Endothelial cell (in vitro differentiated cells): ENCODE results near the gene RWDD3. TPM values are rescaled to one million over a fixed set of nuclear protein-coding genes. Genes with fewer than 3 reads are reported as not detected.

Experiments
- DNase-seq: peaks from one replicate; pipeline ENCODE4 v3.0.0; 2021; ENCODE audit warnings: low spot score
- H3K27ac Mint-ChIP-seq: one replicate; pipeline ENCODE4 v1.8.0; 2021; ENCODE audit warnings: mixed read lengths, inconsistent platforms; ENCODE audit not compliant: unreplicated experiment
- H3K27me3 Mint-ChIP-seq: one replicate; pipeline ENCODE4 v1.8.0; 2021; ENCODE audit warnings: mild to moderate bottlenecking, moderate library complexity, mixed read lengths, inconsistent platforms; ENCODE audit not compliant: unreplicated experiment
- H3K36me3 Mint-ChIP-seq: one replicate; pipeline ENCODE4 v1.8.0; 2021; ENCODE audit warnings: mild to moderate bottlenecking, low read depth, mixed read lengths, inconsistent platforms; ENCODE audit not compliant: unreplicated experiment
- H3K4me1 Mint-ChIP-seq: one replicate; pipeline ENCODE4 v1.8.0; 2021; ENCODE audit warnings: mild to moderate bottlenecking, mixed read lengths, inconsistent platforms; ENCODE audit not compliant: unreplicated experiment
- H3K4me3 Mint-ChIP-seq: one replicate; pipeline ENCODE4 v1.8.0; 2021; ENCODE audit warnings: mild to moderate bottlenecking, mixed read lengths, inconsistent platforms; ENCODE audit not compliant: unreplicated experiment
- H3K9me3 Mint-ChIP-seq: one replicate; pipeline ENCODE4 v1.8.0; 2021; ENCODE audit warnings: mixed read lengths, inconsistent platforms; ENCODE audit not compliant: unreplicated experiment
- total RNA-seq: library from RNA; stranded (reverse); fragmentation: NEBNext Ultra II Directional; extraction: Animal tissue kit (Norgen Biotek cat#: 25700); gene quantifications from one replicate; pipeline ENCODE4 v1.2.1, GENCODE V29; 2021; ENCODE audit not compliant: unreplicated experiment
- TF ChIP-seq, protein P1 (sequence below): fragments of 200-600 bp; sonication (generic); IDR thresholded peaks from one replicate; pipeline ENCODE4 v1.5.0; 2021; ENCODE audit warnings: antibody characterized with exemption; ENCODE audit not compliant: unreplicated experiment

Gene RWDD3
- total RNA-seq, 1 donor from 2014 or later = 31.4 TPM

DNA sequence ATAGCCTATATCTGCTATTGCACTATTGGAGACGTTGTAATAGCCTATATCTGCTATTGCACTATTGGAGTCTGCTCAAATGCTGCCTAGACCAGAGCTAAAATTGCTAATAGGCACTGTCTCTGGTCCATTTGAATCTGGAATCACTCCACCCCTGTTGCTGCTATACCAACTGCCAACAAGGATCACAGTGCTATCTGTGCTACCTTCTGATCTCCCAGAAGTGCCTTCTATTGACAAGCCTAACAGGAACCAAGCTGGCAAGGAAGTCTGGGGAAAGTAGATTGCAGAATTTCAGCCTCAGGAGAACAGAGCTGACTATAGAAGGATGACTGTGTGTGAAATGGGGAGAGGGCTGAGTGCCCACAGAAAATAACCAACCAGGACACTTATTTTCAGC, 15.9 kb downstream of the RWDD3 start:
- peak; percentile 19 for DNase-seq
- peaks cover 3% of the 10 kb centered on the region for H3K27me3 Mint-ChIP-seq
- TF ChIP-seq, protein P1, sequence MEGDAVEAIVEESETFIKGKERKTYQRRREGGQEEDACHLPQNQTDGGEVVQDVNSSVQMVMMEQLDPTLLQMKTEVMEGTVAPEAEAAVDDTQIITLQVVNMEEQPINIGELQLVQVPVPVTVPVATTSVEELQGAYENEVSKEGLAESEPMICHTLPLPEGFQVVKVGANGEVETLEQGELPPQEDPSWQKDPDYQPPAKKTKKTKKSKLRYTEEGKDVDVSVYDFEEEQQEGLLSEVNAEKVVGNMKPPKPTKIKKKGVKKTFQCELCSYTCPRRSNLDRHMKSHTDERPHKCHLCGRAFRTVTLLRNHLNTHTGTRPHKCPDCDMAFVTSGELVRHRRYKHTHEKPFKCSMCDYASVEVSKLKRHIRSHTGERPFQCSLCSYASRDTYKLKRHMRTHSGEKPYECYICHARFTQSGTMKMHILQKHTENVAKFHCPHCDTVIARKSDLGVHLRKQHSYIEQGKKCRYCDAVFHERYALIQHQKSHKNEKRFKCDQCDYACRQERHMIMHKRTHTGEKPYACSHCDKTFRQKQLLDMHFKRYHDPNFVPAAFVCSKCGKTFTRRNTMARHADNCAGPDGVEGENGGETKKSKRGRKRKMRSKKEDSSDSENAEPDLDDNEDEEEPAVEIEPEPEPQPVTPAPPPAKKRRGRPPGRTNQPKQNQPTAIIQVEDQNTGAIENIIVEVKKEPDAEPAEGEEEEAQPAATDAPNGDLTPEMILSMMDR = no peak
- H3K4me1 Mint-ChIP-seq = peaks cover 20% of the 10 kb centered on the region
- peaks cover 14% of the 10 kb centered on the region for H3K36me3 Mint-ChIP-seq
- H3K9me3 Mint-ChIP-seq = no peaks in the 10 kb centered on the region
- H3K4me3 Mint-ChIP-seq = no peak overlapping the region
- H3K27ac Mint-ChIP-seq = peak overlapping the region; percentile 84

DNA sequence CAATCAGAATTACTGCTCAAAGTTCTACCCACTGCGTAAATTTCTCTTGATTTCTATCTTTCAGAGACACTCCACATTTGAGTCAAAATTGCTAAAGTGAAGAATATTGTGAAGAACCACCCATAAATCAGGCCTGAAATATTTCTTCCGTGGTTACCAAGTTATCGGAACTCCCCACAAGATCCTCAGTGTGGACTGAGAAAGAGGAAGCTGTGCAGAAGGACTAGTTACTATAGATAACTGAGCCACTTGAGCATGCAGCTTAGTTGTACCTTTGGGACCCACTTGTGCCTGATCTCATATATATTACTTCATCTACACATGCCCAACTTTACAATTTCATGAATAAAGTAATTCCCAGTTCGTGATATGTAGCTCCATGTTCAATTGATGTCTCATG, 18.4 kb downstream of the RWDD3 start:
- peaks cover 20% of the 10 kb centered on the region for H3K4me1 Mint-ChIP-seq
- no peaks in the 10 kb centered on the region for H3K9me3 Mint-ChIP-seq
- H3K4me3 Mint-ChIP-seq = peak overlapping the region; percentile 44
- H3K27ac Mint-ChIP-seq = no peak overlapping the region
- DNase-seq = no peak
- H3K27me3 Mint-ChIP-seq = peaks cover 3% of the 10 kb centered on the region
- peaks cover 14% of the 10 kb centered on the region for H3K36me3 Mint-ChIP-seq
- TF ChIP-seq, protein P1 = no peak

DNA sequence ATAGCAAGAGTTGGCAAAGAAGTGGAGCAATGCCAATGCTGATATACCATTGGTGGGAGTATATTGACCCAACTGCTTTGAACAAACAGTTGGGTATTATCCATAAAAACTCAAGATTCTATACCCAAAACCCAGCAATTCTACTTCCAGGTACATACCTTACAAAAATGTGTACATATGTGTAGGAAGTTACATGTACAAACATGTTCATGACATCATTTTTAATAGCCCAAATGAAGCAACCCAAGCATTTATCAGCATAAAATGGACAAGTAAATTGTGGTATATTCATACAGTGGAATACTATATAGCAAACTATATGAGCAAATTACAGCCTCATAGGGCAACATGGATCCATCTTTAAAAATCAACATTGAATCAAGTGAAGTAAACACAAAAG, 20.9 kb downstream of the RWDD3 start:
- no peak for DNase-seq
- Mint-ChIP-seq H3K9me3 (no peaks in the 10 kb centered on the region), H3K4me1 (peaks cover 7% of the 10 kb centered on the region), H3K27me3 (peaks cover 3% of the 10 kb centered on the region), H3K27ac (no peak overlapping the region), H3K36me3 (peaks cover 9% of the 10 kb centered on the region), H3K4me3 (no peak overlapping the region)
- TF ChIP-seq, protein P1 = no peak

DNA sequence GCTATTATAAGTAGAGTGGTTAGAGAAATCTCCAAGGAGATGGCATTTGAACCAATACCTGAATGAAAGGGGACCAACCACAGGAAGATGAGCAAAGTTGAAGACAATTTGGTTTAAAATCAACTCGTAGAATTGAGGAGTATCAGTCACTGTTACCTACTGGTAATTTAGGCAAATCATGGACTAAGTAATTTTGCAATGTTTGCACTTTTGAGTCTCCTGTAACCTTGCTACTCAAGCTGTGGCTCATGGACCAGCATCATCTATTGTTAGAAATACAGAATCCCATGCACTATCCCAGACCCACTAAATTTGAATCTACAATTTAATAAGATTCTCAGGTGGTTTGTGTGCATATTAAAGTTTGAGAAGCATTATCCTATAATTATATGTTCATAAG, 21.8 kb downstream of the RWDD3 start:
- peaks cover under 1% of the 10 kb centered on the region for H3K4me1 Mint-ChIP-seq
- DNase-seq = no peak

DNA sequence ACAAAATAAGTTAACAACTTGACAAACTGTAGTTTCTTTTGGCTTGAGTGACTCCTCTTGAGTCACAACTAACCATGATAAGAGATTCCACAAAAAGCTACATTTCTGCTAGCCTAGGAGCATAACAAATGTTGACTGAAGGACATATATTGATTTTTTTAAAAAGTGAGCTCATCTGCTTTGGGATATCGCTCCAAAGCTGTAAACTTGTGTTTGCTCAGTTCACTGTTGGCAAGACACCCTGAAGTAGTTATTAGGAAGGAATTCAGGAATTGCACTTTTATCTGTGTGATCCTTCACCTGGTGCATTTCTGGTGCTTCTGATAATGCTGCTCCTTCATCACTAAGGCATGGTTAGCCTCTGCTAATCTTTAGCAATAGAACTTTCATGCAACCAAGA, 23.7 kb downstream of the RWDD3 start:
- Mint-ChIP-seq H3K27me3 (no peaks in the 10 kb centered on the region), H3K9me3 (no peaks in the 10 kb centered on the region), H3K4me1 (no peaks in the 10 kb centered on the region), H3K27ac (no peak overlapping the region), H3K36me3 (no peaks in the 10 kb centered on the region), H3K4me3 (no peak overlapping the region)
- TF ChIP-seq, protein P1 = no peak
- DNase-seq = no peak

More for the DNA sequence above, 21.8 kb downstream of the RWDD3 start:
- H3K4me3 Mint-ChIP-seq = no peak overlapping the region
- peaks cover 1% of the 10 kb centered on the region for H3K27me3 Mint-ChIP-seq
- H3K36me3 Mint-ChIP-seq = peaks cover 9% of the 10 kb centered on the region
- no peak overlapping the region for H3K27ac Mint-ChIP-seq
- no peaks in the 10 kb centered on the region for H3K9me3 Mint-ChIP-seq
- TF ChIP-seq, protein P1 = no peak
